ENCODE data around the gene TTC38. TPM values are rescaled to one million over a fixed set of nuclear protein-coding genes. Genes with fewer than 3 reads are reported as not detected.
"Not testable (repeated sequence)": the region's sequence is repeated elsewhere in the genome, so short reads cannot be mapped to it uniquely, and the experiment has no call there.

Gene TTC38
- polyA plus RNA-seq, 1 donor: 20.4 TPM

- DNase-seq: no peak
Observed at GRCh38 chr22:46247443-46247975, 20.3 kb upstream of the TTC38 start.

- DNase-seq: peak; percentile 92
Observed at GRCh38 chr22:46250035-46250782, 17.6 kb upstream of the TTC38 start, which contains the start of gene CDPF1. TSS of gene CDPF1 (minus strand) at chr22:46250293. CDS start at chr22:46248284, 2,009 bp downstream.

GRCh38 chr22:46250783-46251125 is 17.1 kb upstream of the TTC38 start:
- DNase-seq: no peak

GRCh38 chr22:46251266-46251665 is 16.5 kb upstream of the TTC38 start:
- DNase-seq: no peak

GRCh38 chr22:46251816-46252380 is 15.9 kb upstream of the TTC38 start:
- DNase-seq: no peak

GRCh38 chr22:46256358-46256958 is 11.3 kb upstream of the TTC38 start:
- DNase-seq: no peak

GRCh38 chr22:46259374-46259773 is 8.4 kb upstream of the TTC38 start:
- no peak for DNase-seq

GRCh38 chr22:46260038-46260437 is 7.8 kb upstream of the TTC38 start:
- DNase-seq: no peak

- DNase-seq: no peak
Observed at GRCh38 chr22:46262449-46263215, 5.2 kb upstream of the TTC38 start.

- no peak for DNase-seq
Observed at GRCh38 chr22:46263216-46263590, 4.6 kb upstream of the TTC38 start, which contains the start of gene PKDREJ. TSS of gene PKDREJ (minus strand) at chr22:46263343. CDS start at chr22:46263322, 21 bp downstream.

- not testable (repeated sequence) for DNase-seq
Observed at GRCh38 chr22:46264520-46264919, 3.3 kb upstream of the TTC38 start.

GRCh38 chr22:46265627-46266026 is 2.2 kb upstream of the TTC38 start:
- not testable (repeated sequence) for DNase-seq

GRCh38 chr22:46269564-46269963 is 1.8 kb downstream of the TTC38 start:
- no peak for DNase-seq

GRCh38 chr22:46272196-46272595 is 4.4 kb downstream of the TTC38 start:
- DNase-seq: no peak

GRCh38 chr22:46272762-46273431 is 5.1 kb downstream of the TTC38 start:
- no peak for DNase-seq

GRCh38 chr22:46273432-46274148 is 5.8 kb downstream of the TTC38 start:
- DNase-seq: no peak

- DNase-seq: no peak
Observed at GRCh38 chr22:46274381-46274780, 6.6 kb downstream of the TTC38 start.

GRCh38 chr22:46275455-46276122 is 7.8 kb downstream of the TTC38 start:
- DNase-seq: no peak

GRCh38 chr22:46276563-46276962 is 8.8 kb downstream of the TTC38 start:
- DNase-seq: no peak

GRCh38 chr22:46278656-46279645 is 11.1 kb downstream of the TTC38 start:
- no peak for DNase-seq

Data from hindlimb muscle (tissue), 1 donor.